Measurements from ENCODE around the gene SYNE4. TPM values are rescaled to one million over a fixed set of nuclear protein-coding genes. Genes with fewer than 3 reads are reported as not detected.
A peak's percentile ranks its signal among the peaks of the same experiment; 100 is the strongest.

The SYNE4 gene
- total and polyA plus RNA-seq, 2 of the 13 experiments (the other 11 are each of a cell fraction or from before 2014, with no cell fraction given), result 13.7 to 23.0 TPM

DNA sequence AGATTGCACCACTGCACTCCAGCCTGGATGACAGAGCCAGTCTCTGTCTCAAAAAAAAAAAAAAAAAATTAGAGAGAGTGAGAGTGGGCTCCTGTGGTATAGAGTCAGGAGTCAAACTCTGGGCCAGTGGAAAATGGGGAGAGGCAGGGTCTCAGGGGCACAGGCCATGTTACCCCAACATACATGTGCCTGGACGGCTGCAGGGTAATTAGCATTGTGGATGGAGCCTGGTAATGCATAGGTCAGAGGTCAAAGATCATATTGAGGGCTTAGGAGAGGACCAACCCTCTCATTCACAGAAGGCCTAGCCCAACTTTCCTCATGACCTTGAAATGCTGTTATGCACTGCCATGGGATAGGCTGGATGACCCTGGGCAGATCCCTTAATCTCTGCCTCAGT, 16.9 kb upstream of the SYNE4 start:
- peaks cover 6 to 13% of the 10 kb centered on the region in 2 experiments; a peak in 4 of 5 replicates for H3K36me3 ChIP-seq (replicated peaks in 1 of 2; ENCODE audit: control insufficient read depth in 1 of 2, insufficient read depth in 2 of 2, low read length in 2 of 2)
- no peak for ATAC-seq

DNA sequence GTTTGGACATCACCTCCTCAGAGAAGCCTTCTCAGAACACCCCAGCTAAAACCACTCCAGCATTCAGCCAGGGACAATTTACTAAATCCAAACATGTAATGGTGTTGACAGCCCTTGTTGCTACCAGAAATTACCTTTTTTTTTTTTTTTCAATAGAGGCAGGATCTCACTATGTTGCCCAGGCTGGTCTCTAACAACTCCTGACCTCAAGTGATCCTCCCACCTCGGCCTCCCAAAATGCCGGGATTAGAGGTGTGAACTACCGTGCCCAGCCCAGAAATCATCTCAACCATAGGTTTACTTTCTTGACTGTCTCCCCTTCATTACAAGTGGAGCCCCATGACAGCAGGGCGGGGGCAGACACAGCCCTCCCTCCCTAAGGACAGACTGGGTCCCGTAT, 14.8 kb upstream of the SYNE4 start:
- FAIRE-seq, result no peak

More for the DNA sequence above, 16.9 kb upstream of the SYNE4 start:
- Histone ChIP-seq H3K79me2 (ENCODE audit: insufficient read depth, low read length) (no peaks in the 10 kb centered on the region), H3K27me3 (ENCODE audit: control insufficient read depth in 1 of 2, insufficient read depth in 2 of 2, low read length in 2 of 2) (no peaks in the 10 kb centered on the region), H3K9me3 (ENCODE audit: low read length) (no peaks in the 10 kb centered on the region), H3K4me2 (ENCODE audit: low read depth, low read length) (no peak overlapping the region), H3K4me3 (replicated peaks in 1 of 3; ENCODE audit: insufficient read depth in 1 of 3, low read depth in 2 of 3, low read length in 3 of 3) (no peak overlapping the region), H3K9ac (ENCODE audit: insufficient read depth, low read depth, low read length) (no peak overlapping the region), H4K20me1 (ENCODE audit: insufficient read depth, low read length) (no peaks in the 10 kb centered on the region), H3K4me1 (ENCODE audit: insufficient read depth, low read length) (peaks cover 7% of the 10 kb centered on the region; the same call in 1 of the 2 replicates), H2AFZ (ENCODE audit: low read length) (no peak overlapping the region), H3K27ac (ENCODE audit: extremely low read length, insufficient read depth, low read length) (no peak overlapping the region)
- no peak for DNase-seq (ENCODE audit: low spot score)
- FAIRE-seq, result no peak
- in situ Hi-C loops (cut with HindIII; ENCODE audit: extremely low pct_ligation_motif_present, low pct_unique_long_range_greater_than_20kb) (no loop called here), intact Hi-C loops (cut with micrococcal nuclease; ENCODE audit: unreplicated experiment) (no loop called here)
- ChIA-PET CTCF (ENCODE audit: low intra/inter-chr PET ratio, low total read pairs) (no interaction called here), POLR2A (no interaction called here)
- TF ChIP-seq HIVEP1 (CRISPR knock-in tag; IDR thresholded peaks at IDR 0.05) (no peak), EED (CRISPR knock-in tag; IDR thresholded peaks at IDR 0.05) (no peak), NR2C2 (CRISPR knock-in tag; IDR thresholded peaks at IDR 0.05; ENCODE audit: borderline replicate concordance) (0 out of 2 replicates have a peak, but pooled peaks have one; percentile 44), NR2F6 (IDR thresholded peaks at IDR 0.05) (peak; percentile 45), NR2F6 (CRISPR knock-in tag; IDR thresholded peaks at IDR 0.05) (no peak)
- TF ChIP-seq, protein P1, sequence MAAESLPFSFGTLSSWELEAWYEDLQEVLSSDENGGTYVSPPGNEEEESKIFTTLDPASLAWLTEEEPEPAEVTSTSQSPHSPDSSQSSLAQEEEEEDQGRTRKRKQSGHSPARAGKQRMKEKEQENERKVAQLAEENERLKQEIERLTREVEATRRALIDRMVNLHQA (CRISPR knock-in tag; IDR thresholded peaks at IDR 0.05), result no peak
- WGBS (ENCODE audit: low lambda C conversion rate), result 75% methylated on average over 1 of the region's 1 CpG
- no TSS peak for BruUV-seq (replicated peaks)

More for the DNA sequence above, 14.8 kb upstream of the SYNE4 start:
- Histone ChIP-seq H3K4me1 (ENCODE audit: insufficient read depth, low read length) (peaks cover 7% of the 10 kb centered on the region; the same call in 1 of the 2 replicates), H3K27me3 (ENCODE audit: control insufficient read depth in 1 of 2, insufficient read depth in 2 of 2, low read length in 2 of 2) (no peaks in the 10 kb centered on the region), H3K9ac (ENCODE audit: insufficient read depth, low read depth, low read length) (no peak overlapping the region), H4K20me1 (ENCODE audit: insufficient read depth, low read length) (no peaks in the 10 kb centered on the region), H3K9me3 (ENCODE audit: low read length) (no peaks in the 10 kb centered on the region), H3K36me3 (replicated peaks in 1 of 2; ENCODE audit: control insufficient read depth in 1 of 2, insufficient read depth in 2 of 2, low read length in 2 of 2) (peaks cover 6 to 13% of the 10 kb centered on the region in 2 experiments; a peak in 4 of 5 replicates), H3K27ac (ENCODE audit: extremely low read length, insufficient read depth, low read length) (no peak overlapping the region), H3K4me2 (ENCODE audit: low read depth, low read length) (no peak overlapping the region), H3K4me3 (replicated peaks in 1 of 3; ENCODE audit: insufficient read depth in 1 of 3, low read depth in 2 of 3, low read length in 3 of 3) (no peak overlapping the region), H2AFZ (ENCODE audit: low read length) (no peak overlapping the region), H3K79me2 (ENCODE audit: insufficient read depth, low read length) (no peaks in the 10 kb centered on the region)
- ATAC-seq (no peak), DNase-seq (ENCODE audit: low spot score) (no peak)
- ChIA-PET POLR2A (no interaction called here), CTCF (ENCODE audit: low intra/inter-chr PET ratio, low total read pairs) (no interaction called here)
- WGBS (ENCODE audit: low lambda C conversion rate), result 96% methylated on average over 5 of the region's 5 CpGs
- TF ChIP-seq TCF12 (IDR thresholded peaks at IDR 0.05) (no peak), TCF12 (CRISPR knock-in tag; IDR thresholded peaks at IDR 0.05) (no peak), ZNF558 (CRISPR knock-in tag; IDR thresholded peaks at IDR 0.05; ENCODE audit: borderline replicate concordance) (no peak), CHD2 (IDR thresholded peaks at IDR 0.05; ENCODE audit: low read depth, low read length) (no peak)
- TF ChIP-seq, protein P2, sequence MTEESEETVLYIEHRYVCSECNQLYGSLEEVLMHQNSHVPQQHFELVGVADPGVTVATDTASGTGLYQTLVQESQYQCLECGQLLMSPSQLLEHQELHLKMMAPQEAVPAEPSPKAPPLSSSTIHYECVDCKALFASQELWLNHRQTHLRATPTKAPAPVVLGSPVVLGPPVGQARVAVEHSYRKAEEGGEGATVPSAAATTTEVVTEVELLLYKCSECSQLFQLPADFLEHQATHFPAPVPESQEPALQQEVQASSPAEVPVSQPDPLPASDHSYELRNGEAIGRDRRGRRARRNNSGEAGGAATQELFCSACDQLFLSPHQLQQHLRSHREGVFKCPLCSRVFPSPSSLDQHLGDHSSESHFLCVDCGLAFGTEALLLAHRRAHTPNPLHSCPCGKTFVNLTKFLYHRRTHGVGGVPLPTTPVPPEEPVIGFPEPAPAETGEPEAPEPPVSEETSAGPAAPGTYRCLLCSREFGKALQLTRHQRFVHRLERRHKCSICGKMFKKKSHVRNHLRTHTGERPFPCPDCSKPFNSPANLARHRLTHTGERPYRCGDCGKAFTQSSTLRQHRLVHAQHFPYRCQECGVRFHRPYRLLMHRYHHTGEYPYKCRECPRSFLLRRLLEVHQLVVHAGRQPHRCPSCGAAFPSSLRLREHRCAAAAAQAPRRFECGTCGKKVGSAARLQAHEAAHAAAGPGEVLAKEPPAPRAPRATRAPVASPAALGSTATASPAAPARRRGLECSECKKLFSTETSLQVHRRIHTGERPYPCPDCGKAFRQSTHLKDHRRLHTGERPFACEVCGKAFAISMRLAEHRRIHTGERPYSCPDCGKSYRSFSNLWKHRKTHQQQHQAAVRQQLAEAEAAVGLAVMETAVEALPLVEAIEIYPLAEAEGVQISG (CRISPR knock-in tag; IDR thresholded peaks at IDR 0.05), result no peak
- no TSS peak for BruUV-seq (replicated peaks)
- intact Hi-C loops (cut with micrococcal nuclease; ENCODE audit: unreplicated experiment), result no loop called here
- in situ Hi-C loops (cut with HindIII; ENCODE audit: extremely low pct_ligation_motif_present, low pct_unique_long_range_greater_than_20kb), result no loop called here

Data from HepG2 (cell line).